ENCODE measurements around the gene ELOVL6. TPM values are rescaled to one million over a fixed set of nuclear protein-coding genes. Genes with fewer than 3 reads are reported as not detected.
A peak's percentile ranks its signal among the peaks of the same experiment; 100 is the strongest.

ELOVL6 gene
- total and polyA plus RNA-seq, 9 of the 15 experiments (the other 6 are each of a cell fraction or from before 2014, with no cell fraction given): 18.3 to 82.6 (median 46.0) TPM

DNA sequence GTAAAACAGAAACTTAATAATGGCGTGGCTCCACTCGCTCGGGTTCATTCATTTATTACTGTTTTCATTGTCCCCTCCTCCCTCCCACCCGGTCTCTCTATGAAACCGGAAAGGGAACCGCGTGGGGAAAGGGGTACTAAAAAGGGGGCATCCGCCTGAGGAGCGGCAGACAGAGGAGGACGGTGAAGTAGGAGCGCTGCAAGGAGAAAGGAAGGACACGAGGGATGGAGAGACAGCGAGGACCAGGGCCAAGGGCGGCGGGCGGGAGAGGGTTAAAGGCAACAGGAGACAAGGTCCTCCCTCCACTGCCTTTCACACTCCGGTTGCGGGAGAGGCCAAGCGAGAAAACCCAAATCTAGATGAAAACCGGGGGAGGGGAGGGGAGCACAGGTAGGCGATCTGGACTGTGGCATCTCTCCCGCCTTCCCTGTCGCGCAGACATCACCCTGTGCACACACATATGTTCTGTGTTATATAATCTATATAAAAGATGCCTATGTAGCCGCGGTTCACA is 829 bp downstream of the ELOVL6 start (continued):
- TF ChIP-seq, protein P1, sequence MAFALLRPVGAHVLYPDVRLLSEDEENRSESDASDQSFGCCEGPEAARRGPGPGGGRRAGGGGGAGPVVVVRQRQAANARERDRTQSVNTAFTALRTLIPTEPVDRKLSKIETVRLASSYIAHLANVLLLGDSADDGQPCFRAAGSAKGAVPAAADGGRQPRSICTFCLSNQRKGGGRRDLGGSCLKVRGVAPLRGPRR (CRISPR knock-in tag; IDR thresholded peaks at IDR 0.05): no peak
- TF ChIP-seq, protein P2, sequence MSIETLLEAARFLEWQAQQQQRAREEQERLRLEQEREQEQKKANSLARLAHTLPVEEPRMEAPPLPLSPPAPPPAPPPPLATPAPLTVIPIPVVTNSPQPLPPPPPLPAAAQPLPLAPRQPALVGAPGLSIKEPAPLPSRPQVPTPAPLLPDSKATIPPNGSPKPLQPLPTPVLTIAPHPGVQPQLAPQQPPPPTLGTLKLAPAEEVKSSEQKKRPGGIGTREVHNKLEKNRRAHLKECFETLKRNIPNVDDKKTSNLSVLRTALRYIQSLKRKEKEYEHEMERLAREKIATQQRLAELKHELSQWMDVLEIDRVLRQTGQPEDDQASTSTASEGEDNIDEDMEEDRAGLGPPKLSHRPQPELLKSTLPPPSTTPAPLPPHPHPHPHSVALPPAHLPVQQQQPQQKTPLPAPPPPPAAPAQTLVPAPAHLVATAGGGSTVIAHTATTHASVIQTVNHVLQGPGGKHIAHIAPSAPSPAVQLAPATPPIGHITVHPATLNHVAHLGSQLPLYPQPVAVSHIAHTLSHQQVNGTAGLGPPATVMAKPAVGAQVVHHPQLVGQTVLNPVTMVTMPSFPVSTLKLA (conservative IDR thresholded peaks at IDR 0.05): peak in 1 of 2 experiments; percentile 37; a peak in 1 of 4 replicates
- no peak for TF ChIP-seq HLTF (IDR thresholded peaks at IDR 0.05)
- TF ChIP-seq NFATC3 (IDR thresholded peaks at IDR 0.05): 0 out of 2 replicates have a peak, but pooled peaks have one; percentile 33
- no peak for TF ChIP-seq ZNF668 (CRISPR knock-in tag; IDR thresholded peaks at IDR 0.05)
- TF ChIP-seq ZNF274 (IDR thresholded peaks at IDR 0.05; ENCODE audit: borderline replicate concordance, low read depth, low read length): no peak
- no peak for TF ChIP-seq KLF16 (IDR thresholded peaks at IDR 0.05)
- TF ChIP-seq, protein P3, sequence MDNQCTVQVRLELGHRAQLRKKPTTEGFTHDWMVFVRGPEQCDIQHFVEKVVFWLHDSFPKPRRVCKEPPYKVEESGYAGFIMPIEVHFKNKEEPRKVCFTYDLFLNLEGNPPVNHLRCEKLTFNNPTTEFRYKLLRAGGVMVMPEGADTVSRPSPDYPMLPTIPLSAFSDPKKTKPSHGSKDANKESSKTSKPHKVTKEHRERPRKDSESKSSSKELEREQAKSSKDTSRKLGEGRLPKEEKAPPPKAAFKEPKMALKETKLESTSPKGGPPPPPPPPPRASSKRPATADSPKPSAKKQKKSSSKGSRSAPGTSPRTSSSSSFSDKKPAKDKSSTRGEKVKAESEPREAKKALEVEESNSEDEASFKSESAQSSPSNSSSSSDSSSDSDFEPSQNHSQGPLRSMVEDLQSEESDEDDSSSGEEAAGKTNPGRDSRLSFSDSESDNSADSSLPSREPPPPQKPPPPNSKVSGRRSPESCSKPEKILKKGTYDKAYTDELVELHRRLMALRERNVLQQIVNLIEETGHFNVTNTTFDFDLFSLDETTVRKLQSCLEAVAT (IDR thresholded peaks at IDR 0.05): peak; percentile 62 to 78; a peak in 3 of 4 replicates
- TF ChIP-seq SMC3 (conservative IDR thresholded peaks at IDR 0.05; ENCODE audit: insufficient read depth, low read depth, low read length): no peak
- TF ChIP-seq TAF9B (IDR thresholded peaks at IDR 0.05; ENCODE audit: partially characterized antibody): no peak
- TF ChIP-seq U2AF1 (optimal IDR thresholded peaks at IDR 0.05; ENCODE audit: low read depth, low read length): no peak
- TF ChIP-seq, protein P4, sequence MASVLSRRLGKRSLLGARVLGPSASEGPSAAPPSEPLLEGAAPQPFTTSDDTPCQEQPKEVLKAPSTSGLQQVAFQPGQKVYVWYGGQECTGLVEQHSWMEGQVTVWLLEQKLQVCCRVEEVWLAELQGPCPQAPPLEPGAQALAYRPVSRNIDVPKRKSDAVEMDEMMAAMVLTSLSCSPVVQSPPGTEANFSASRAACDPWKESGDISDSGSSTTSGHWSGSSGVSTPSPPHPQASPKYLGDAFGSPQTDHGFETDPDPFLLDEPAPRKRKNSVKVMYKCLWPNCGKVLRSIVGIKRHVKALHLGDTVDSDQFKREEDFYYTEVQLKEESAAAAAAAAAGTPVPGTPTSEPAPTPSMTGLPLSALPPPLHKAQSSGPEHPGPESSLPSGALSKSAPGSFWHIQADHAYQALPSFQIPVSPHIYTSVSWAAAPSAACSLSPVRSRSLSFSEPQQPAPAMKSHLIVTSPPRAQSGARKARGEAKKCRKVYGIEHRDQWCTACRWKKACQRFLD (CRISPR knock-in tag; IDR thresholded peaks at IDR 0.05): peak; percentile 26; the same call in 1 of the 2 replicates
- TF ChIP-seq ELF4 (CRISPR knock-in tag; IDR thresholded peaks at IDR 0.05): no peak
- peak; percentile 21 for TF ChIP-seq POLR2B (IDR thresholded peaks at IDR 0.05; ENCODE audit: low read depth, partially characterized antibody)
- TF ChIP-seq PHB2 (IDR thresholded peaks at IDR 0.05; ENCODE audit: low read depth): 0 out of 2 replicates have a peak, but pooled peaks have one; percentile 16
- TF ChIP-seq ARNT (IDR thresholded peaks at IDR 0.05): no peak
- TF ChIP-seq, protein P5, sequence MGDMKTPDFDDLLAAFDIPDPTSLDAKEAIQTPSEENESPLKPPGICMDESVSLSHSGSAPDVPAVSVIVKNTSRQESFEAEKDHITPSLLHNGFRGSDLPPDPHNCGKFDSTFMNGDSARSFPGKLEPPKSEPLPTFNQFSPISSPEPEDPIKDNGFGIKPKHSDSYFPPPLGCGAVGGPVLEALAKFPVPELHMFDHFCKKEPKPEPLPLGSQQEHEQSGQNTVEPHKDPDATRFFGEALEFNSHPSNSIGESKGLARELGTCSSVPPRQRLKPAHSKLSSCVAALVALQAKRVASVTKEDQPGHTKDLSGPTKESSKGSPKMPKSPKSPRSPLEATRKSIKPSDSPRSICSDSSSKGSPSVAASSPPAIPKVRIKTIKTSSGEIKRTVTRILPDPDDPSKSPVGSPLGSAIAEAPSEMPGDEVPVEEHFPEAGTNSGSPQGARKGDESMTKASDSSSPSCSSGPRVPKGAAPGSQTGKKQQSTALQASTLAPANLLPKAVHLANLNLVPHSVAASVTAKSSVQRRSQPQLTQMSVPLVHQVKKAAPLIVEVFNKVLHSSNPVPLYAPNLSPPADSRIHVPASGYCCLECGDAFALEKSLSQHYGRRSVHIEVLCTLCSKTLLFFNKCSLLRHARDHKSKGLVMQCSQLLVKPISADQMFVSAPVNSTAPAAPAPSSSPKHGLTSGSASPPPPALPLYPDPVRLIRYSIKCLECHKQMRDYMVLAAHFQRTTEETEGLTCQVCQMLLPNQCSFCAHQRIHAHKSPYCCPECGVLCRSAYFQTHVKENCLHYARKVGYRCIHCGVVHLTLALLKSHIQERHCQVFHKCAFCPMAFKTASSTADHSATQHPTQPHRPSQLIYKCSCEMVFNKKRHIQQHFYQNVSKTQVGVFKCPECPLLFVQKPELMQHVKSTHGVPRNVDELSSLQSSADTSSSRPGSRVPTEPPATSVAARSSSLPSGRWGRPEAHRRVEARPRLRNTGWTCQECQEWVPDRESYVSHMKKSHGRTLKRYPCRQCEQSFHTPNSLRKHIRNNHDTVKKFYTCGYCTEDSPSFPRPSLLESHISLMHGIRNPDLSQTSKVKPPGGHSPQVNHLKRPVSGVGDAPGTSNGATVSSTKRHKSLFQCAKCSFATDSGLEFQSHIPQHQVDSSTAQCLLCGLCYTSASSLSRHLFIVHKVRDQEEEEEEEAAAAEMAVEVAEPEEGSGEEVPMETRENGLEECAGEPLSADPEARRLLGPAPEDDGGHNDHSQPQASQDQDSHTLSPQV (IDR thresholded peaks at IDR 0.05): no peak
- TF ChIP-seq ZNF224 (CRISPR knock-in tag; IDR thresholded peaks at IDR 0.05): no peak
- TF ChIP-seq PCBP1 (IDR thresholded peaks at IDR 0.05; ENCODE audit: low read depth, low read length, poor library complexity, severe bottlenecking): no peak
- TF ChIP-seq NCOR1 (IDR thresholded peaks at IDR 0.05): no peak
- TF ChIP-seq FOXJ3 (CRISPR knock-in tag; IDR thresholded peaks at IDR 0.05): no peak
